NCI-H1417 treated with DMSO at 0.1 percent for 48 hours (cell line): ENCODE results near the gene CFHR2.

Experiments
- DNase-seq: peaks from one replicate; lab custom pipeline; 2025; lab: John Stamatoyannopoulos, UW

The CFHR2 gene

DNA sequence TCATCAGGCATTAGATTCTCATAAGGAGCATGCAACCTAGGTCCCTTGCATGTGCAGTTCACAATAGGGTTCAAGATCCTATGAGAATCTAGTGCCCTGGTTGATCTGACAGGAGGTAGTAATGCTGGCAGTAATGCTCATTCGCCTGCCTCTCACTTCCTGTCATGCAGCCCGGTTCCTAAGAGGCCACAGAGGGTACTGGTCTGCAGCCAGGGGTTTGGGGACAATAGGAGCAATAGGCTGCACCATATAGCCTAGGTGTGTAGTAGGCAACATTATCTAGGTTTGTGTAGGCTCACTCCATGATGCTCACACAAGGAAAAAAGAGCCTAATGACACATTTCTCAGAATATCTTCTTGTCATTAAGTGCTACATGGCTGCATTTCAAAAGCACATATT, 59.6 kb downstream of the CFHR2 start:
- DNase-seq, result no peak

GRCh38 chr1:197008861-197009260, 65.3 kb downstream of the CFHR2 start:
- DNase-seq, result no peak
